NCI-H82 (cell line): ENCODE data around the gene ABCD2.
"Not testable (repeated sequence)": the region's sequence is repeated elsewhere in the genome, so short reads cannot be mapped to it uniquely, and the experiment has no call there.

Experiments
- DNase-seq: peaks from one replicate; lab custom pipeline; 2025; lab: John Stamatoyannopoulos, UW

The ABCD2 gene

DNA sequence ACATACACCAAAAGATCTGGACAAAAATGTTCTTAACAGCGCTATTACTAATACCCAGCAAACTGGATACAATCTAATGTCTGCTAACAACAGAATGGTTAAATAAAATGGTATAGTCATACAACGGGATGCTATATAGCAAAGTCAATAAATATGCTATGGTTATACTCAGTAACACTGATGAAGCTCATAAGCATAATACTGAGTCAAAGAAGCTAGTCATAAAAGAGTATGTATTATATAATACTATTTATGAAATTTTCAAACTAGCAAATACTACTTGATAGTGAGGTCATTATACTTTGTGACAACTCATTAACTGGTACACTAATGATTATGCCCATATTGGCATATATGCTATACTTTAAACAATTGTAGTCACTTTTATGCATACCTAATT is 7.4 kb downstream of the ABCD2 start:
- DNase-seq = no peak

DNA sequence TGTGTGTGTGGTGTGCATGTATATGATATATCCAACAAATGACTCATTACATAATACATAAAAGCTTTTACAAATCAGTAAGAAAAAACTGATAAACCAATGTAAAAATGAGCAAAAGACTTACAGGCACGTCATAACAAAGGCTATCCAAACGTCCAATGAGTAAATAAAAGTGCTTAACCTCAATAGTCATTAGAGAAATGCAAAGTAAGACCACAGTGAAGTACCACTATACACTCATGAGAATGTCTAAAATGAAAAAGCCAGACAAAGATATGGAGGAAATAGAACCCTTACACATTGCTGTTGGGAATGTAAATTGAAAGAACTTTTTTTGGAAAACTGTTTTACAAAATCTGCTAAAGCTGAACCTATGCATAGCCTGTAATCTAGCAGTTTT is 7.8 kb downstream of the ABCD2 start:
- no peak for DNase-seq

DNA sequence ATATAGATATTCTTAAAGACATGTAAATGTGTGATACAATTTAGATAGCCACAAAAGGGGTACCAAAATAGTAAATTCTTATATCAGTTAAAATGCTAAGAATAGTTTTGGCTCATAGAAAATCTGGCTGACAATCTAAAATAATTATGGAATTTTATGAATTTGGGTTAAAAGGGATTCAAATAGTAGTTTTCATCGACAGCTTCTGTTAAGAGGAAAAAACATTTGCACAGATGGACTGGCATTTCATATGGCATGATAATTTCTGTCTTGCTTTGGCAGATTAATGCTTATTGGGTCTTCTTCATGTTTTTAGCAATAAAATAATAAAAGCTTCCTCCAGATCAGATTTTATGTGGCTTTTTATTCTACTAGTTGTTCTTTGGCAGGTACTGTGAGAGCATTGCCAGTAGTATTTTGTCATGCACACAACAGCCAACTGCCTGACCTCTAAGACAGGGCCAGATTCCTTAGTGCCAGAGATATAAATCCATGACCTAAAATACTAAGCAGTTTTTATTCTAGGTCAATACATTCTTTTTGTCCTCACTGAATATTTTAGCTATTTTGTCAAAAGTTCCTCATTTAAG is 9.1 kb downstream of the ABCD2 start:
- DNase-seq = no peak

DNA sequence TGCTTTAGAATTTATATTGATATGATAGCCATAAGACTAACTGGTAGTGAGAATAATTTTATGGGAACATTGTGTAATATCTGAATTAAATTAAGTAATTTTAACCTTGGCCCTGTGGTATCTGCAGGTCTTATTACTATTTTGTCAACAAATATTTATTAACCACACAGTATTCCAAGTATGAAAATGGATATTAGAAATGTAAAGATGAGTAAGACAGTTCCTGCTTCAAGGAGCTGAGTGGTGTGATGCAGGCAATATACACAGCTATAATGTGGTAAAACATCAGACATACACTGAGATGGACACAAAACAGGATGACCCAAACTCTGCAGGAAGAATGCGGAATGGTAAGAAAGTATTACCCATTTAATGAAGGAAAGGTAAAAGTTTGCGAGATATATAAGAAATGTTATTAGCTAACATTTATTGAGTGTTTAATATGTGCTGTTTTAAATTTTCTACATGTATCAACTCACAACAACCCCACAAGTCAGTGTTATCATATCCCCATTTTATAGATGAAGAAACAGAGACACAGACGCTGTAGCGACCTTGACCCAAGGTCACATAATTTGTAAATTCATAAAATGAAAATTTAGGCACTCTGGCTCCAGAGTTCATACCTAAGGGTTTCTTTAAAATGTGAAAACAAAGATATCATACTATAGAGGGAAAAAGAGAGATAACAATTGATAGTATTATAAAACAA is 12.7 kb downstream of the ABCD2 start:
- DNase-seq = no peak

DNA sequence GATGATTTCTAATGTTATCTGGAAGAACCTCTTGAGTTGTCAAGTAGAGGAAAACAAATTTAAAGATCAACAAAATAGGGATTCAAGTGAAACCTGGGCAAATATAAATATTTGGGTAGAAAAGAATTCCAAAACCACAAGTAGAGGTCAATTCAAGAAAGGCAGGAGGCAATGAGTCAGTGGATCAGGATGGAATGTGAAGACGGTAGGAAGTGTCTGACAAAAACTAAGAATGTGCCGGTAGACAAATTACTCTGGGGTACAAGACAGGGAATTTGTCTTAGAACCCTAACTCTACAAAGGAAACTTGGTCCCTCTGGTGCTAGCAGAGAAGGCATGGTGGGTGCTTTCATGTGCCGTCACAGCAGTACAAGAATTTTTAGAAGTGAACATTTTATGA is 13.6 kb downstream of the ABCD2 start:
- no peak for DNase-seq

DNA sequence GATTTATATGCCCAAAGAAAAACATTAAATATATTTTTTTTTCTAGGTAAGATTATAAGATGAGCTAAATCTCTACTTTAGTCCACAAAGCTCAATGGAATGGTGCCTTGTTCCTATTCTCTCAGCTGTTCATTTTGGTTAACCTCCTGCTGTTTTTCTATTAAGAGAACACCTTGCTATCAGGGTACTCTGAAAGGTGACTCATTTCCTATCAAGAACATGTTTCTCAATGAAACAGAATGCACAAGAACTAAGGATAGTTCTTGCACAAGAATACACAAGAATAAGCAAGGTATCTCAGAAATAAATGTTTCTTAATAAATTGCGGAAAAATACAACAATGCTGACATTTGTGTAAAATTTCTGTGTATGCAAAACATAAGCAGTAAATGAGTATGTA is 14.1 kb downstream of the ABCD2 start:
- DNase-seq = no peak

DNA sequence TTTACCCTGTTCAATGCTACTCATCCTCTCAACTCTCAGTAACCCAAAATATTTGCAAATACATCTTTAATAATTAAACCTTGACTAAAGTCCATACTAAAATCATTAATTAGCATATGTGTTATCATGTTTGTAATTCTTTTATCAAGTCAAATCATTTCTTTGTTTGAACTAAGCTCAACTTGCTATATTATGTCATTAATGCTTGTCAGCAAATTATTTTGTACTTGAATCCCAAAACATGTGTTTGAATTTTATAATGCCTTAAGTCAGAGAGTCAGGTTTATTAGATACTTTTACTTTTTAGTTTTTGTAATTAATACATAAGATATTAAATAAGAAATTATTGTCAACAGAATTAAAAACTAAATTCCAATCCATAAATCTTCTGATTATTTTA is 16.5 kb downstream of the ABCD2 start:
- no peak for DNase-seq

DNA sequence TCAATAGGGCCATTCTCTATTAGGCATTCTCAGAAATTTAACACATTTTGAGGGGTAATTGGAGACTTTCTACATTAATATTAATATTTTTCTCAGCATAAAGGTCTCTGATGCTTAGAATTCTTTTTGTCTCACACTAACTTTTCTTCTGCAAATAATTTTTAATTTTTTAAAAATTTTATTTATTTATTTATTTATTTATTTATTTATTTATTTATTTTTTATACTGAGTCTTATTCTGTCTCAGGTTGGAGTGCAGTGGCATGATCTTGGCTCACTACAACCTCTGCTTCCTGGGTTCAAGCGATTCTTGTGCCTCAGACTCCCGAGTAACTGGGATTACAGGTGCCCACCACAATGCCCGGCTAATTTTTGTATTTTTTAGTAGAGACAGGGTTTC is 17.7 kb downstream of the ABCD2 start:
- DNase-seq = not testable (repeated sequence)

DNA sequence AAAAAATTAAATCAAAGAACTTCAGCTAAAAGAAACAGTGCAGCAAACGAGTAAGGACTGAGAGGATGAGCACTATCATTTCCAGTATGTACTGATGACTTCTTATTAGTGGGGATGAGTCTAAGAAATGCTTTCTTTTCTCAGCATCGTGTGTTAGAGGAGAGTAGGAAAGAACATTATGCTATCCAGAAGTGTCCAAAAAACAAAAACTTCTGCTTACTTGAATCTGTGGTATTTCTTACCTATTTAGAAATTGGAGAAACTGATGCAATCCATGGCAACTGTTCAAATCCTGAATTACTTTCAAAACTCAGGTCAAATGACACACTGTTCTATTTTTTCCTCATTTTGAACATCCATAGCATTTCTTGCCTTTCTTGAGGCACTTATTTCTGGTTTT is 23.7 kb downstream of the ABCD2 start:
- DNase-seq = no peak

DNA sequence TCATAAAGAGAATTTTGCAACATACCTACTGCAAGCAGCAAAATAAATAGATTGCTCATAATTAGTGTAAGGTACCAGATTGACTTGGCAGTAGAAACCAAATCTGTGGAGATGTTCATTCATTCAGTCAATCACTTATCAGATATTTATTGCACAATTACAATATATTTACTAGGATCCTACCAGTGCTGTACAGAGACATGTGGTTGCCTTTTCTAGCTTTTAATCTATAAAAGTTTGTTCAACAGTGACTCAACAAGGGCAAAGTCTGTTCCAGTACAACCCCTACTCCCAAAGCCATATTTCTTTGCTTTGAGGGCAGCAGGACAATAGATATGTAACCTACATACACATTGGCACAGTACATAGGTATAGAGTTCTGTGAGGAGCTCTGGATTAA is 27.3 kb downstream of the ABCD2 start:
- DNase-seq = no peak

DNA sequence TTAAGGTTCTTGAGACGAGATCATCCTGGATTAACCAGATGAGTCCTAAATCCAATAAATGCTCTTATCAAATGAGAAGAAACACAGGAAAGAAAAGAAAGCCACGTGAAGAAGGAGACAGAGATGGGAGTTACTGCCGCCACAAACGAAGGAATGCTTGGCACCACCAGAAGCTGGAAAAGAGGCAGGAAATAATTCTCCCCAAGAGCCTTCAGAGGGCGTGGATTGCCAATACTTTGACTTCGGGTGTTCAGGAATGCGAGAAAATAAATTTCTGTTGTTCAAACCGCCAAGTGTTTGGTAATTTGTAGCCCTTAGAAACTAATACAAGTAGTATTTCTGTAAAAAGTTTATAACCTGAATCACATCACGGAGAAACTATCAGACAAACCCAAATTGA is 31.3 kb downstream of the ABCD2 start:
- peak; percentile 94 for DNase-seq

DNA sequence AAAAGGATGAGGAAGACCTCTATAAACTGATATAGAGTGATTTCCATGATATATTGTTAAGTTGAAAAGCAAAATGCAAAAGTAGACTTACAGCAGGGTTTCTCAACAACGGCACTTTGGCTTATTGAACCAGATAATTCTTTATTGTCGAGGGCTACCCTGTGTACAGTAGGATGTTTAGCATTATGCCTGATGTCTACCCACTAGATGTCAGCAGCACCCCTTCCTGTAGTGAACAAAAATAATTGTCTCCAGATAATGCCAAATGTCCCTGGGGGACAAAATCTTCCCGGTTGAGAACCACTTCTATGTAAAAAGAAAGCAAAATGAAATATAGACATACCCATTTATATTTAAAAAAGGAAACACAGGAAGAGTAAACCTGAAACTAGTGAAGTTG is 32.4 kb downstream of the ABCD2 start:
- DNase-seq = peak; percentile 25

DNA sequence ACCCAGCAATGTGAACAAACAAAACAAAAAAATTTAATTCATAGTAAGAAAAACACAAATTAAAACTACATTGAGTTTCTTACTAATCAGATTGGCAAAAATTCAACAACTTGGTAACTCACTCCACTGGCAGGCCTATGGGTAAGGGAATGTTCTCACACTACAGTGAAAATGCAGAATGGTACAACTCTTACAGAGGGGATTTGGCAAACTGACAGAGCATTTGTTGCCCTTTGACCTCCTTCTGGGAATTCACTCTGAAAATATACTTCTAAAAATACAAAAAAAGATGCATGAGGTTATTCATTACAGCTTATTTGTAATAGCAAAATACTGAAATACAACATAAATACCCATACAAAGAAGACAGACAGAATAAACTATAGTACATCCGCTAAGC is 32.8 kb downstream of the ABCD2 start:
- DNase-seq = no peak

DNA sequence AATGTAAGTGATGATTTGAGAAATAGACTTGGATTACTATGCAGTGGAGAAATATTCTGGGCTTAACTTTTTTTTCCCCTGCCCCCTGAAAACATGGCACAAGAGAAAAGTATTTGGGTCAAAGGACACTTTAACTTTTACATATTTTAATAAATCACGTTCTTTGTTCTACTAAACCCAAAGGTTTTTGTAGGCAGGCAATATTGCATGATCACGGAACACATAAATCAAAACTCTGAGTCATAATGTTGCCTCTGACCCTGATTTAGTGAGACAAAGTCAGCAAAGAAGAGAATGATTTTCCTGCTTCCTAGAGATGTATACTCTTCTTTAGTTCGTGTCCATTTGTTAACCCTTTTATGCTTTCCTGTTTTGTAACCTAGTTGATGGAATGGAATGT is 38.0 kb downstream of the ABCD2 start:
- no peak for DNase-seq

DNA sequence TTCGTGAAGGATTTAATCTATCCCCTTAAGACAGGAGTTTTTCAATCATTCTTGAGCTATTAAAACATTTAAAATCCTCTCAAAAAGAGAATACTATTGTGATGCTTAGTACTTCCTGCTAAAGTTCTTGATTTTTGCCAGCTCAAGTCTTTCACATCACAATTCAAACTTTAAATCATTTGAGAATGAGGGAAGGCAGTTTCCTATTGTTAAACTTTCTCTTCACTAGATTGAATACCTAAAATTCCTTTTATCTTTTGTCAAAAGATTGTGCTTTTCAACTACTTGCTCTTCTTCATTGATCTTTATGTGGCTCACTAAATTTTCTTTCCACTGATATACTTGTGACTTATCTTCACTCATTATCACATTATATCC is 44.1 kb downstream of the ABCD2 start:
- DNase-seq = no peak

DNA sequence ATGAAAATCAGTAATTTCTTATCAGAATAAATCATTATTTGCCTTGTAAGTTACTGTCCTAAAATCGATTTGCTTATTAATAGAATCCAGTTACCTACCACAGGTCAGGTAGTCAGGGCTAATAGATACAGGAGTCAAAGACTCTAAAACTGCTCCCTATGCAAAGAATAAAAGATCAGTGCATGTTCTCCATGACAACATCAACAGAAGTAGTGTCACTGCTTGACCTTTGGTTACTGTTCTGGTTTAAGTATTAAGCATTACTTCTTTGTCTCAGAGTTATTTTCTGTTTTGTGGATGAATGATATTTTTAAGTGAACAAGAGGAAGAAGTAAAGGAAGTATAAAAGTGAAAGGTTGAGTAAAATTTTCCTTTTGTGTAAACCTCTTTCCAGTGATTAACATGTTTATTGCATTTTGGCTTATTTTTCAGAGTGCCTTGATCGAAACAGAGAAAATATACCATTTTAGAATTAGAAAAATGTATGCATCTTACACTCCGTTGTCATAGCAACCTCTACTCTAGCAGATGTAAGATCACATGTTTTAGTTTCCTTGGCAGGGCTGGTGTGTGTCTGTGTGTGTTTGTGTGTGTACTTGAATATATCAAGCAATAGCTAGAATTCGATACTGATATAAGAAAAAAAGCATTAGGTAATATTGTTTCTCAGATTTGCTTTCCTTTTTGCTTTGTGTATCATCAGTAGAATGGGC is 44.7 kb downstream of the ABCD2 start:
- no peak for DNase-seq

DNA sequence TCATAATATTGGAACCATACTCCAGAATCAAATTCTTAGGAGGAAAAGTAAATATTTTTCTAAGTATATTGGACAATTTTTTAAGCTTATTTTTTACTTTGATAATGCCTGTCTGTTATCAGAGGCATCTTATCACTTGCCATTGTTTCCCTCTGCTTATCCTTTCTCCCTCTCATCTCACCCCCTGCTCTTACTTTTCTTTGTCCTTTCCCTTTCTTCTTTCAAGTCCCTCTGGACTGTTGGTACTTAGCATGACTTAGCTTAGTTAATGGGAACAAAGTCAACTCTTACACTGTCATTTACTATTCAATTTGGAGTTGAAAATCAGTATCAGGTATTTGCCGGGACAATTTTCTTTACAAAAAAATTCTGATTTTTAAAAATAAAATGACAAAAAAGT is 45.2 kb downstream of the ABCD2 start:
- DNase-seq = no peak

DNA sequence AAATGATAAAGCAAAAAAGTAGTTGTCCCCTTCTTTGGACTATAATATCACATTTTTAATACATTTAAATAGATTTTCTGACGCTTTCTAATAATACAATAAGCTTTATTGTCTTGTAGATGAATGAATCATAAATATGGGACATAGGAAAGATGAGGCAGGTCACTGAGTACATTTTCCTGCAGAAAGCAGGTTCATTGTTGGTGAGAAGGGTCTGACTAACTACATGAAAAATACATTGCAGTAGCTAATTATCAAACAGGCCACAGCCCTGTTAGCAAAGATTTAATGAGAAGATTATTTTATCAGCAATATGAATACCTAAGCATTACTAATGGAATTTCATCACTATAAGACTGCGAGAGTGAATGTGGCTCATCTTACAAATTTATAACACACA is 45.6 kb downstream of the ABCD2 start:
- DNase-seq = no peak

DNA sequence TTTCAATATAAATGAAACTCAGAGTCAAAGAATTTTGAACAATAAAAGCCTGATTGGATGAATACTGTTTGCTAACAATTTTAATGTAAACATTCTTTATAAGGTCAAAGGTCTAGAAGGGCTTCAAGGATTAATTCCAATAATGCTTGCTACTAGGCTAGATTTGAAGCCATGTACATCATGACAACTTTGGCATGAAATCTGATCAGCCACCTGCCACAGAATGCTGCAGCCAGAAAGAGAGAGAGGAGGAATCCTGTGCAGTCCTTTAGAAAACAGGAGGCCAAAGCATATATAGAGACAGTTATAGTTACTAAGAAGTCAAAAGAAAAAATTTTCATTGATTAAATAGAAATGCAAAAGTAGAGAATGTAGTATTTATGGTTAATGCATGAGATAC is 47.1 kb downstream of the ABCD2 start:
- peak; percentile 16 for DNase-seq

DNA sequence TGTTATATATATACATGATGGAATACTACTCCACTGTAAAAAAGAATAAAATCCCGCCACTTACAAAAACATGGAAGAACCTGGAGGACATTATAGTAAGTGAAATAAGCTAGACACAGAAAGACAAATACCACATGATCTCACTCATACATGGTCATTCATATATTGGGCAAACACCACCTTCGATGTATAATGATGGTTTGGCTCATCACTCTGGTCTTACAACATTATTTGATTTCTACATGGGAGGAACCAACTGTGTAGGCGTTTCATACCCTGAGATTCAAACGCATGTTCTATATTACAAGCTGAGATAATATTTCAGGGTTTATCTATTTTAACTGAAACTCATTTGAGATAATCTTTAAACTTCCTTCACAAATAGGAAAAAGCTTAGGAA is 48.3 kb downstream of the ABCD2 start:
- DNase-seq = no peak

DNA sequence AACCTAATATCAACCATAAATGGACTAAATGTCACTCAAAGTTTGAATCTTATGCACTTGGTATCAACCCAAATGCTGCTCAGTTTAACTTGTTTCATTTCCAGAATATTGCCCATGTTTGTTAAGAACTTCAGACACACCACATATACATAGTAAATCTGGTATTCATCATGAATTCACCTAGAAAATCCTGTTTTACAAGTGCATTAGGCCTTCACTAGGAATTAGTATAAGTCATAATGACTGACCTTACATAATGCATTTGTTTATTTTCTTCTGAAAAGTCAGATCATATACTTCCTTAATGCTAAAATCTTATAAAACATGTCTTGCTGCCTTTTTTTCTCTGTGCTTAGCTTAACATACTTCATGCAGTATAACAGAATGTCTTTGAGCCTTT is 66.1 kb downstream of the ABCD2 start:
- no peak for DNase-seq

DNA sequence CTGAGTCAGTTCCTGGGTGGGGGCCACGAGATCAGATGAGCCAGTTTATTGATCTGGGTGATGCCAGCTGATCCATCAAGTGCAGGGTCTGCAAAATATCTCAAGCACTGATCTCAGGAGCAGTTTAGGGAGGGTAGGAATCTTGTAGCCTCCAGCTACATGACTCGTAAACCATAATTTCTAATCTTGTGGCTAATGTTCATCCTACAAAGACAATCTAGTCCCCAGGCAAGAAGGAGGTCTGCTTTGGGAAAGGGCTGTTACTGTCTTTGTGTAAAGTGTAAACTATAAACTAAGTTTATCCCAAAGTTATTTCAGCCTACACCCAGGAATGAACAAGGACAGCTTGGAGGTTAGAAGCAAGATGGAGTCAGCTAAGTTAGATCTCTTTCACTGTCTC is 75.4 kb downstream of the ABCD2 start:
- DNase-seq = not testable (repeated sequence)

DNA sequence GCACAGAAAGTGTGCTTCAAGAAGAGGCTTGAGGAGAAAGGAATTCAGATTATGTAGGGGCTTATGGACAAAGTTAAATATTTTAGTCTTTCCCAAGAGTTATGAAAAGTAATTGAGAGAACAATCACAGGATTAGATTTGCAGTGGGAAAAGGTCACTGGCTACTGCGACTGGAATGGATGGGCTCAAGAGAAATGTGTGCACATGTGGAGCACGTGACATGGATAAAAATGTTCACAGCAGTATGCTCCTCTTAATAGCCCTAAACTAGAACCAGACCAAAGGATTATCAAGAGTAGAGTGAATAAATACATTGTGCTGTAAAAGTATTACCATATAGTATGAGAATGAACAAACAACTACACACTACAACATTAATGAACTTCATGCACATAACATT is 78.1 kb downstream of the ABCD2 start:
- DNase-seq = no peak

DNA sequence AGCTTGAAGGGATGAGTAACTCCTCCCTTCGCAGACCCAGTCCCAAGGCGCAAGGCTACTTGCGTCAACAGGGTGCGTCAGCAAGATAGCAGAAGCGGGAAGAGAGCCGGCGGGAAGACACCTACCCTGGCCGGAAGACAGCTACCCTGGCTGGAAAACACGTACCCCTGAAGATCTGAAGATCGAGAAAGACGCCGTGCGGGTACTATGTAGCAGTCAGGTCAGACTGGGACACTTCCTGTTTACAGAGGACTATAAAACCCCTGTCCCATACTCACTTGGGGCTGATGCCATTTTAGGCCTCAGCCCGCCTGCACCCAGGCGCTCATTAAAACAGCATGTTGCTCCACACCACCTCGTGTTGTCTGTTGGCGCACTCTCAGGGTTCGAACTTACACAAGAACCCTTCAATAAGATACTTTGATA is 80.9 kb downstream of the ABCD2 start:
- no peak for DNase-seq
